NCI-H1694 treated with DMSO at 0.1 percent for 48 hours (cell line): Measurements from ENCODE around the gene IRF5.

Source experiments
- DNase-seq: peaks from one replicate; lab custom pipeline; 2025; lab: John Stamatoyannopoulos, UW

Gene IRF5

DNA sequence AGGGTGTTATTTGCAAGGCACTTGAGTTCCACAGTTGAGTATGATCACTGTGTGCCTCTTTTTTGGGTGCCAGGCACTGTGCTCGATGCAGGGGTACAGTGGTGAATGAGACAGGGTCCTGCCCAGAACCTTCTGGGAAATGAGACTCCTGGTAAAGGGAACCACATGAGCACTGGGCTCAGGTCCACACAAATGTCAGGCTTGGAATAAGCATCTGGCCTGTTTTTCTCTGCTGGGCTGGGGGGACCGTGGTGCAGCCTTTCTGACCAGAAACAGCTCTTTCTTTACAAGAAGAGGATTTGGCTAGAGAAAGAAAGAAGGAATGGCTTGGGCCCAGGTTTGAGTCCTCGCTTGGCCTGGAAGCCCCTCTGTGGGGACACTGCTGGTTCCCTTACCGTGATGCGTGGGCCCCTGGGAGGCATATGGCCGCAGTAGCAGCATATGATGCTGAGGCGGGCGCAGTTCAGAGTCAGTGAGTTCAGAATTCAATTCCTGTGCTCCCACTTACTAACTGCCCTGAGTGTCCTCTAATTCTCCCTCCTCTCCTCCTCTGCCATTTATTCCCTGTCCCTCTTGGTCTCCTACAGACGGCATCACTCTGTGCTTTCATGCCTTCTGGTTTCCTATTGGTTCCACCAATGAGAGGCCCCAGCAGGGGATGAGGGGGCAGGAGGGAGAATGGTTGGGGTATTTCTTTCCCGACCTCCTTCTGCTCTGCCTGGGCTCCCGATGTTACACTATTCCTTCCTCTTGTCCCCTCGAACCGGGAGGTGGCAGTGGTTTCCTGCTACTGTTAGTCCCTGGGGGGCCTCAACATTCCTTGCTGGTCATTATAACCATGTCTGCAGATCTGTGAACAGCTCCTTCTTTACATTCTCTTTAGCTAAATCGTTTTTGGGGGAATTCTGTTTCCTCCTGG, 17.6 kb upstream of the IRF5 start:
- DNase-seq = no peak

GRCh38 chr7:128920913-128921582, 16.7 kb upstream of the IRF5 start:
- no peak for DNase-seq

DNA sequence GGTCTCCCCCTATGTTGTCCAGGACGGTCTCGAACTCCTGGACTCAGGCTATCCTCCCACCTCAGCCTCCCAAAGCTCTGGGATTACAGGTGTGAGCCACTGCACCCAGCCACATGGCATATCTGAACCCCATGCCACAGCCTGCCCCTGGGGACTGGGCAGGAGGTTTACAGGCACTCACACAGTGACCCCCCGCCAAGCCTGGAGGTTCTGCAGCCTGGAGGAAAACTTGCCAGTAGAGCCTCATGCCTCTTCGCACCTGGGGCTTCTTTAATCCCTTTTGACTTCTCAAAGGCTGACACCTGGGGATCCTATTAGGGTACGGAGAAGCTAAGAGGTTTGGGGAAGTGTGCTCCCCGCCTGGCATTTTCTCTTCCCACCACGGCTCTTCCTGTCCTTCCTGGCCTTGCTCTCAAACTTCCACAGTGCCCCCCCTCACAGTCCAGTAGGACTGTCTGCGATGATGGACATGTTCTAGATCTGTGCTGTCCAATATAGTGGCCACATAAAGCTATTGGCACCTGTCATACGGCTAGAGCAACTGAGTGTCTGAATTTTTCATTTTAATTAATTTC, 15.8 kb upstream of the IRF5 start:
- DNase-seq = no peak

- no peak for DNase-seq
These were observed 15.0 kb upstream of the IRF5 start for GRCh38 chr7:128922496-128923410.

- DNase-seq = no peak
These were observed 14.3 kb upstream of the IRF5 start for GRCh38 chr7:128923411-128923800.

GRCh38 chr7:128924707-128925588, 12.8 kb upstream of the IRF5 start:
- no peak for DNase-seq

- no peak for DNase-seq
These were observed 9.4 kb upstream of the IRF5 start for GRCh38 chr7:128928159-128928813.

DNA sequence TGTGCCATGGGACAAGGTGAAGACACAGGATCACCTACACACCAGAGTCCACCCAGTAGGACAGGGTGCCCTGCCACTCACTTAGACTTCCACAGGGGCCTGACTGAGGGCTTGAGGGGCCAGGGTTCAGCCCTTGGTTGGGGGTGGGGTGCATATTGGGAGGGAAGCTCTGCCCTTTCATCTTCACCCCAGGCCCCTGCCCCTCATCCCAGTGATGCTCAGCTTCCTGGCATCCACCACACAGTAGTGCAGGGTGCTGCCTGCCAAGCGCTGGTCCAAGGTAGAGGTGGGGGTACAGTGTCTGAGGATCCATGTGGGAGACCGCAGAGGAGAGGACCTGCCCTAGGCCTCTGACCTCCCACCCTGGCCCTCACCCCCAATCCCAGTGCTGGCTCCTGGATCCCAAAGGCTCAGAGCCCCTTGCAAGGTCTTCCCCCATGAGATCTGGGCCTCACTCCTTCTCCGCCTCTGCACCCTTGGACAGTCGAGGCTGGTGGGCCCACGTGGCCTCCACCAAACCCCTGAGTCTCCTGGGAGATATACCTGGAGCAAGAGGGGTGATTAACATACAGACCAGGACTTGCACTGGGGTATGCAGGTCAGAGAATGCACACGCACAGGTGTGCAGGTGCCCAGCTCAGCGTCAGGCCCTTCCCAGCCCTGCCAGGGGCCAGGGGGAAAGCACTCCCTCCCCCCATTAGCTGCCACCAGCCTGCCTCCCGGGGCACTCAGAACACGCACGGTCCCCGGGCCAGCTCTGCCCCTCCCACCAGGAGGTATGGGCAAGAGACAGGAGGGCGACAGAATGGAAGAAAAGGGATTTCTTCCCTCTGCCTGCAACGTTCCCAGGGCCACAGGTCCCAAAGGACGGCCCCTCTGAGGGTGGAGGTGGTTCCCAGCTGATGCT, 8.6 kb upstream of the IRF5 start:
- DNase-seq = no peak

DNA sequence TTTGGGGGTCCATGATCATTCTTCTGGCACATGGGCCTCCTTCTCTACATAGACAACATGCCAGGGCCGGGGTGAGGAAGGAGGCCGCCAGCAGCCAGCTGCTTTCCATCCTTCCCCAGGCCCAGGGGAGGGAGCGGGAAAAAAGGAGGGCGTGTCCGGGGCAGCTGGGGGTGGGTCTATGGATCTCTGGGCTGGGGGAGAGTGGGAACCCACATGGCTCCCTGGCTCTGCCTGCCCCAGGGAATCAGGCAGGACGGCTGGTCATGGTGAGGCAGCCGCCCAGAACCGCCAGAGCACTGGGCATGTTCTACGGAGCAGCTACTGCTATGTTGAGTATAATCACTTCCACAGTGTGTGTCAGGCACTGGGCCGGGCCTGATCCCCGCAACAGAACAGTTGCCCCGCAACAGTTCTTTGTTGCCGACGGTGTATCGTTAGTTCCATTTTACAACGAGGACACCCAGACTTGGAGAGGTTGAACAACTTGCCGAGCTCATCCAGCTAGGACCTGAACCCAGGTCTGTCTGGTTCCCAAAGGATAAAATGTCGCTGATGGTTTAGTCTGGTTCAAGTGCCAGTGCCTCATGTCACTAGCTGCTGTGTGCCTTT, 6.4 kb upstream of the IRF5 start:
- no peak for DNase-seq

GRCh38 chr7:128931965-128932861, 5.5 kb upstream of the IRF5 start:
- no peak for DNase-seq

DNA sequence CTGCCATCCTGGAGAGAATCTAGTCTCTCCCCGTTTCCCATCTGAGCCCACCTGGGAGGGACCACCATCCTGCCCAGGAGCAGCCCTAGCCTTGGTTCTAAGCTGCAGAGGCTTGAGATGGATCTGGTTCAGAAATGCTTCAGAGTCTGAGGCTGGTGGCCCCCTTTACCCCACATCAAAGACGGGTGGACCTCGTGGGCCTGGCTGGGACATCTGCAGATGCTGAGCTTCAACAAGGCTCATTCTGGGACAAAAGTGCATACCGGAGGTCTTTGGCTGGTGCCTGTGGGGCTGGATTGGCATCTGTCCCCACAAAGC, 4.9 kb upstream of the IRF5 start:
- no peak for DNase-seq

- DNase-seq = no peak
These were observed 4.4 kb upstream of the IRF5 start for GRCh38 chr7:128933180-128933891.

GRCh38 chr7:128934361-128935341, 3.1 kb upstream of the IRF5 start:
- no peak for DNase-seq

GRCh38 chr7:128935342-128935730, 2.4 kb upstream of the IRF5 start:
- DNase-seq = no peak

GRCh38 chr7:128936798-128937197, 929 bp upstream of the IRF5 start:
- no peak for DNase-seq

DNA sequence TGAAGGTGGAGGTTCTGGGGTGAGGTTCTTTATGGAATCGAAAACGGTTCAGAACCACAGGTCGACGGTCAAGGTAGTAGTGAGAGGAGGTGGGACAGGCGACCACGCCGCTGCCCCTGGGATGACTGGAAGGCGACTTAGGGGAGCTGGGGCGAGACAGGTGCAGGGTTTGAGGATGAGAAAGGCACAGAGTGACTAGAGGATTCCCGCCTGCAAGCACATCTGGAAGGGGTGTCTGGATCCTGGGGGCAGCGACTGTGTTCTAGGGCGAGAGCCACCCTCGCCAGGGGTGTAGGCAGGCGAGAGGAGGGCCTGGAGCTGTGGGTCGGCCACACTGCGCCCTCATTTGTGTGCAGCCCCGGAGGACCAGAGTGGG, 468 bp upstream of the IRF5 start:
- DNase-seq = no peak
